Stimulated activated naive CD8-positive, alpha-beta T cell treated with anti-CD3 and anti-CD28 coated beads, Interleukin-15, Interleukin-2, amounts not matched to agents 100 U/mL and 50 U/mL, for 24 hours (primary cell): ENCODE results near the gene EFNB3.

Experiments used
- ATAC-seq: fragments of 150-1000 bp; cut with Tn5 transposase; one replicate; pipeline ENCODE4 v1.10.0; 2021
- DNase-seq: peaks from one replicate; pipeline ENCODE4 v3.0.0; 2021

EFNB3 gene

DNA sequence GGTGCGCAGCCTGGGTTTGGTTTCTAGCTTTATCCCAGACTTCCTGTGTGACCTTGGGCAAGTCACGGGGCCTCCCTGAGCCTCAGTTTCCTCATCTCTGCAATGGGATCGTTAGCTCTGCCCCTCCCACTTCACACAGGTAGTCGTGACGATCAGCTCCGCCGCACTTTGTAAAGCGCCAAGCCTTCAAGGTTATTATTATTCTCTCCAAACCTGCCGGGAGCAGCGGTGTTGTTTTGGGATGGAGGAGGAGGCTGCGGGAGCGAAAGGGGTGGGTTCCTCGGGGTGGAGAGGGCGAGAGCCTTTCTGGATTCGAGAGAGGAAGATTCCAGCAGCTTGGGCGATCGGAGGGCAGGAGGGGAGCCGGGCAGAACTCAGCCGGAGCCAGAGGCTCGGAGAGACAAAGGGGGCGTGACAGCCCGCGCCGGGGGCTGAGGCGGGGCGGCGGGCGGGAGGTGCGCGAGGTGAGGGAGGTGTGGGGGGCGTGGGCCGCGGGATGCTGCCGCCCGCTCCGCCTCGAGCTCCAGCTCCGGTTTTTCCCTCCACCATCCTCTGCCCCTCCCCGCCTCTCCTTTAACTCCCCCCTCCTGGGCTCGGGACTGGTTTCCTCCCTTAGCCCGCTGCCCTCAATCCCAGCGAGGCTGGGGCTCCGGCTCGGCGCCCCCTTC is at the start of gene EFNB3:
TSS of gene EFNB3 (plus strand) at position 602 of the 668 bp plus-strand sequence. CDS start 397 bp downstream, outside the sequence.
- no peak for DNase-seq
- no peak for ATAC-seq

GRCh38 chr17:7655541-7655840 is 49.5 kb upstream of the EFNB3 start:
- ATAC-seq: no peak

GRCh38 chr17:7656958-7657609 is 47.9 kb upstream of the EFNB3 start:
- ATAC-seq (no peak), DNase-seq (no peak)

More at GRCh38 chr17:7655541-7655840, 49.5 kb upstream of the EFNB3 start:
- DNase-seq: no peak

DNA sequence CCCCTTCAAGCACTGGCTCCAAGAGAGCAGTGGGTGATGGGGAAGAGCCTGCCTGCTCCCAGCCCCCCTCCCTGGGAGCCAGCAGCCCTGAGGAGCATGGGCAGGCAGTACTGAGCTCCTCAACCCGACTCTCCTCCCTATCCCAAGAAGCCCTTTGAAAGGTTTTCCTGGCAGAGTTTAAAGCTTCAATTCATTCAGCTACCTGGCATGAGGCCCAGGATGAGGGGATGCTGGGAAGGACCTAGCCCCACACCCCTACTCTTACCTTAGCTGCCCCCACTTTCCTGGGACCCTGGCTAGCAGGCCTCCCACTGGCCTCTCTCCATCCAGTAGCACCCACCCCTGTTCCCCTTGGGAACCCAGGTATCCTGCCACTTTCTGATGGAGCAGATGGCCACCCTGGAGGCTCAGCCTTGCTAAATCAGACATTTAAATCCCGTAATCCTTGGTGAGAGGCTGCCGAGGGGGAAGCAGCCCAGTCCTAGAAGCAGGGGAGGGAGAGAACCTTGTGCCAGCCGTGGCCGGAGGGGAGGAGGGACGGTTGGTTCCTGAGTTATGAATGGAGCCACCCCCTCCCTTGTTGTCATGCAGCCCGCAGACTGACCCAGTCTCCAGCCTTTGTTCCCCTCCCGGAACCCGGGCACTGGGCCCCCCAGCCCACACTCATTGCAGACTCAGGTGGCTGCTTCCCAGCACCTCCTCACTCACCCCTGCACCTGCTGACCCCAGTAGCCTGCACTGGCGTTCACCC is 37.2 kb upstream of the EFNB3 start:
- no peak for ATAC-seq

DNA sequence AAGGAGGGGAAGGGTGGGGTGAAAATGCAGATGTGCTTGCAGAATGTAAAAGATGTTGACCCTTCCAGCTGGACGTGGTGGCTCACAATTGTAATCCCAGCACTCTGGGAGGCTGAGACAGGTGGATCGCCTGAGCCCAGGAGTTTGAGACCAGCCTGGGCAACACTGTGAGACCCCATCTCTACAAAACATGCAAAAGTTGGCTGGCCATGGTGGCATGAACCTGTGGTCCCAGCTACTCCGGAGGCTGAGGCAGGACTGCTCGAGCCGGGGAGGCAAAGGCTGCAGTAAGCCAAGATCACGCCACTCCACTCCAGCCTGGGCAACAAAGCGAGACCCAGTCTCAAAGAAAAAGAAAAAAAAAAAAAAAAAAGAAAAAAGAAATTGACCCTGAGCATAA is 36.5 kb upstream of the EFNB3 start:
- no peak for ATAC-seq
- no peak for DNase-seq

More for the DNA sequence above, 37.2 kb upstream of the EFNB3 start:
- DNase-seq: no peak

- DNase-seq (peak; percentile 61), ATAC-seq (no peak)
Measured at GRCh38 chr17:7673239-7673638, 31.8 kb upstream of the EFNB3 start.

DNA sequence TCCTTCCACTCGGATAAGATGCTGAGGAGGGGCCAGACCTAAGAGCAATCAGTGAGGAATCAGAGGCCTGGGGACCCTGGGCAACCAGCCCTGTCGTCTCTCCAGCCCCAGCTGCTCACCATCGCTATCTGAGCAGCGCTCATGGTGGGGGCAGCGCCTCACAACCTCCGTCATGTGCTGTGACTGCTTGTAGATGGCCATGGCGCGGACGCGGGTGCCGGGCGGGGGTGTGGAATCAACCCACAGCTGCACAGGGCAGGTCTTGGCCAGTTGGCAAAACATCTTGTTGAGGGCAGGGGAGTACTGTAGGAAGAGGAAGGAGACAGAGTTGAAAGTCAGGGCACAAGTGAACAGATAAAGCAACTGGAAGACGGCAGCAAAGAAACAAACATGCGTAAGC is 30.1 kb upstream of the EFNB3 start:
- no peak for DNase-seq
- no peak for ATAC-seq

DNA sequence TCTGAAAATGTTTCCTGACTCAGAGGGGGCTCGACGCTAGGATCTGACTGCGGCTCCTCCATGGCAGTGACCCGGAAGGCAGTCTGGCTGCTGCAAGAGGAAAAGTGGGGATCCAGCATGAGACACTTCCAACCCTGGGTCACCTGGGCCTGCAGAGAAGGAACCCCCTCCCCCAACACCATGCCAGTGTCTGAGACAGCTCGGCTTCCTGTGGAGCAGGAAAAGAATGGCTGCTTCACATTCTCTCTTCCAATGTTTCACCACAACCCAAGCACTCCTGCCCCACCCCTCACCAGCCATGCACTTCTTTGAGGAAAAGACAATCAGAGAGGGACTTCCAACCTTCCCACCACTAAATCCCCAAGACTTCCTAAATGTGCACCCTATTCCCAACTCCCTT is 28.5 kb upstream of the EFNB3 start:
- no peak for DNase-seq
- no peak for ATAC-seq

DNA sequence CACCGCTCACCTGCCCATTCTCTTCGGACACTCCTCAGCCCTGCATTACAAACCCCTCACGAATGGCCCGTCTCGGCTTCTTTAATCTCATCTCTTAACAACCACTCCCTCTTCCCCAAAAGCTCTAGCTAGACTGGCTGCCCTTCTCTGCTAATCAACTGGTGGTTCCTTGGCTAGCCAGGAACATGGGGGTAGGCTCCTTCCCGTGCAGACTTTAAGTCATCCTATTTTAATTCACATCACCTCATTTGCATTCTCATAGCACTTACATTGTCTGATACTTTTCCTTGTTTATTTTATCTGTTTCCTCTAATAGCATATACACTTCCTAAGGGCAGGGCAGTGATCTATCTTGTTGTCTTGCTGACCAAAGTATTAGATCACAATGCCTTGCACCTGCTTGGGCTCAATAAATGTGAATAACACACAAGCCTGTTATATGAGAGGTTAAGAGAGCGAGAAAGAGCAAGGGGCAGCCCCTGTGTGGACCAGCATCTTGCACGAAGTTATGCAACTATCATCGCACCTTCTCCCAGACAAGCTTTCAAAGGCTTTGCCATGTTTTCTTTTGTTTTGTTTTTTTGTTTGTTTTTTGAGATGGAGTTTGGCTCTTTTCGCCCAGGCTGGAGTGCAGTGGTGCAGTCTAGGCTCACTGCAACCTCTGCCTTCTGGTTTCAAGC is 27.5 kb upstream of the EFNB3 start:
- no peak for ATAC-seq
- DNase-seq: no peak

GRCh38 chr17:7684851-7685532 is 20.0 kb upstream of the EFNB3 start:
- ATAC-seq (no peak), DNase-seq (no peak)

DNA sequence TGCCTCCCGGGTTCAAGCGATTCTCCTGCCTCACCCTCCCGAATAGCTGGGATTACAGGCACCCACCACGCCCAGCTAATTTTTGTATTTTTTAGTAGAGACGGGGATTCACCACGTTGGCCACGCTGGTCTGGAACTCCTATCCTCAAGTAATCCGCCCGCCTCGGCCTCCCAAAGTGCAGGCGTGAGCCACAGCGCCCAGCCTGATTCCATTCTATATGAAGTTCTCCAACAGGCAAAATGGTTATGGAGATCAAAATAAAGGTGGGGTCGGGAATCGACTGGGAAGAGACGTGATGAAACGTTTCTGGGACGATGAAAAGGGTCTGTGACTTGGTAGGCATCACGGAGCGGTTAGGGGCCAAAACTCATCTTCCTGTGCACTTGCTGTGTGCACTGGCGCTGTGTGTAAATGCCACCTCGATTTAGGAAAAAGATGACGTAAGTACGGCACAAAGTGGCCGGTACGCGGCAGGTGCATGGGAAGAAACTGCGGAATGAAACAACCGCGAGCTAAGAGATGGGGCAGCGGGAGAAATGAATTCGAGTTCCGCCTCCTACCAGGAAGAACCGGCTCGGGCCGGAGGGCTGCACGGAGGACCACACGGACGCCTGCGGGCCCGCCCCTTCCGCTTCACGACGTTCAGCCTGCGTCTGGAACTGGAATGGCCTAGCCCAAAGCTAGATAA is 19.3 kb upstream of the EFNB3 start:
- peak; percentile 91 for DNase-seq
- ATAC-seq: peak; percentile 73

DNA sequence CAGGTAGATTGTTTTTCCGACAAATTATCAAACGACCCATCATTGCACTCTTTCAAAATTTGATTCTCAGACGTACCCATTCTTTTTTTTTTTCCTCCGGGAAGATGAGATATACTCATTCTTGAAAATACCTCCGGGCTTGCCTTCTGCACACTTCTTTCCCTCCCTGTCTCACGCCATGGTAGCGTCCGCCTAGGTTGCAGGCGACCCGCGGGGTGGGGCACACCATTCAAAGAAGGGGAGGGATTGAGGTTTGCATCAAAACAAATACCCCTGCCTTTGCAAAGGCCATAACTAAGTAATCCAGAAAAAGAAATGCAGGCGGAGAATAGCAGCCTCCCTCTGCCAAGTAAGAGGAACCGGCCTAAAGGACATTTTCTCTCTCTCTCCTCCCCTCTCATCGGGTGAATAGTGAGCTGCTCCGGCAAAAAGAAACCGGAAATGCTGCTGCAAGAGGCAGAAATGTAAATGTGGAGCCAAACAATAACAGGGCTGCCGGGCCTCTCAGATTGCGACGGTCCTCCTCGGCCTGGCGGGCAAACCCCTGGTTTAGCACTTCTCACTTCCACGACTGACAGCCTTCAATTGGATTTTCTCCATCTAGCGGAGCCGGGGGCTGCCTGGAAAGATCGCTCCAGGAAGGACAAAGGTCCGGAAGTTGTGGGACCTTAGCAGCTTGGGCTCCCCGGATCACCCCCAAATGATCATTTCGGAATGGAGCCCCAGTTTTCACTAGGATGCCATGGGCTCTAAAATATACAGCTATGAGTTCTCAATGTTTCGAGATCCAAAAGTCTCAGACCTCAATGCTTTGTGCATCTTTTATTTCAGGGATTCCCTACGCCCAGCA is 18.6 kb upstream of the EFNB3 start:
- DNase-seq: peak; percentile 81
- peak; percentile 44 for ATAC-seq

DNA sequence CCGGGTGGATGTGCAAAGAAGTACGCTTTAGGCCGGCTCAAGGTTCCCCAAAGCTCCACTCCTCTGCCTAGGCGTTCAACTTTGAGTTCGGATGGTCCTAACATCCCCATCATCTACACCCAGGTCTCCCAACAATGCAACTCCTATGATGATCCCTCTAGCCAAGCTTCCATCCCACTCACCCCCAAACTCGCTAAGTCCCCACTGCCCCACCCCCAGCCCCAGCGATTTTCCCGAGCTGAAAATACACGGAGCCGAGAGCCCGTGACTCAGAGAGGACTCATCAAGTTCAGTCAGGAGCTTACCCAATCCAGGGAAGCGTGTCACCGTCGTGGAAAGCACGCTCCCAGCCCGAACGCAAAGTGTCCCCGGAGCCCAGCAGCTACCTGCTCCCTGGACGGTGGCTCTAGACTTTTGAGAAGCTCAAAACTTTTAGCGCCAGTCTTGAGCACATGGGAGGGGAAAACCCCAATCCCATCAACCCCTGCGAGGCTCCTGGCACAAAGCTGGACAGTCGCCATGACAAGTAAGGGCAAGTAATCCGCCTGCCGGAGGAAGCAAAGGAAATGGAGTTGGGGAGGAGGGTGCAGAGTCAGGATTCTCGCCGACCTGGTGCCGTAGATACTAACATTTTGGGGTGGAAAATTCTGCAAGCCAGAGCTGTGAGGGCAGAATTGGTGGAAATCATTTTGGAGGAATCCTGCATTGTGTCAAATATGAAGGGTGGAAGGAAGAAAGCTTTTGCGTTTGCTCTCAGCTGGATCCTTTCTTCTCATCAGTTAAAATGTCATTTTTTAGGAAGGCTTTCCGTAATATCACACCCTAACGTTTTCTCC is 17.7 kb upstream of the EFNB3 start, which contains the start of gene TP53:
TSS of gene TP53 (minus strand) at position 419 of the 836 bp plus-strand sequence. CDS start 10,896 bp downstream, outside the sequence.
- peak; percentile 53 for ATAC-seq
- DNase-seq: peak; percentile 87

DNA sequence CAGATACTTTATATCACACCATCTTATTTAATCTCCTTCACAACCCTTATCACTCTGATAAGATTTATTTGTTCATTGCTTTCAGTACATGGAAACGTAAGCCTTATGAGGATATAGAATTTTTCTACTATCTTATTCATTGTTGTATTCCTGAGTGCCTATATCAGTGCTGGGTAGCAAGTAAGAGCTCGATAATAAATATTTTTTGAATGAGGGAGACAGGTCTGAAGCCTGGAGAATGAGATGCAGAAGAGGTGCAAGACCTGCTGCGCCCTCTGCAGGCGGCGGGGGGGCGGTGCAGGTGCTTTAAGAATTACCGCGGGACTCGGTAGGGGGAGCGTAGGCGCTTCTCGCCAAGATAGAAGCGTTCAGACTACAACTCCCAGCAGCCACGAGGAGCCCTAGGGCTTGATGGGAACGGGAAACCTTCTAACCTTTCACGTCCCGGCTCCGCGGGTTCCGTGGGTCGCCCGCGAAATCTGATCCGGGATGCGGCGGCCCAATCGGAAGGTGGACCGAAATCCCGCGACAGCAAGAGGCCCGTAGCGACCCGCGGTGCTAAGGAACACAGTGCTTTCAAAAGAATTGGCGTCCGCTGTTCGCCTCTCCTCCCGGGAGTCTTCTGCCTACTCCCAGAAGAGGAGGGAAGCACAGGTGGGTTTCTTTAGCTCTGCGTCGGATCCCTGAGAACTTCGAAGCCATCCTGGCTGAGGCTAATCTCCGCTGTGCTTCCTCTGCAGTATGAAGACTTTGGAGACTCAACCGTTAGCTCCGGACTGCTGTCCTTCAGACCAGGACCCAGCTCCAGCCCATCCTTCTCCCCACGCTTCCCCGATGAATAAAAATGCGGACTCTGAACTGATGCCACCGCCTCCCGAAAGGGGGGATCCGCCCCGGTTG is 16.8 kb upstream of the EFNB3 start, which contains the start of gene WRAP53:
TSS of gene WRAP53 (plus strand) at position 570 of the 900 bp plus-strand sequence. CDS start at position 742, 172 bp downstream.
- ATAC-seq (peak; percentile 87), DNase-seq (peak; percentile 94)

DNA sequence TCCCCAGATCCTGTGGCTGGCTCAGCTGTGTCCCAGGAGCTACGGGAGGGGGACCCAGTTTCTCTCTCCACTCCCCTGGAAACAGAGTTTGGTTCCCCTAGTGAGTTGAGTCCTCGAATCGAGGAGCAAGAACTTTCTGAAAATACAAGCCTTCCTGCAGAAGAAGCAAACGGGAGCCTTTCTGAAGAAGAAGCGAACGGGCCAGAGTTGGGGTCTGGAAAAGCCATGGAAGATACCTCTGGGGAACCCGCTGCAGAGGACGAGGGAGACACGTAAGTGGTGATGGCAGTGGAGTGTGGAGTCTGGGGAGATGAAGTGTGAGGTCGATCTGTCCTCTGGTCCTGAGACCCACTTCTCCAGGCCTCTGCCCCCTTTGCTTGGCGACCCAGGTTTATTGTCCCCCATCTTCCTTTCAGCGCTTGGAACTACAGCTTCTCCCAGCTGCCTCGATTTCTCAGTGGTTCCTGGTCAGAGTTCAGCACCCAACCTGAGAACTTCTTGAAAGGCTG is 16.1 kb upstream of the EFNB3 start:
- ATAC-seq (no peak), DNase-seq (no peak)

DNA sequence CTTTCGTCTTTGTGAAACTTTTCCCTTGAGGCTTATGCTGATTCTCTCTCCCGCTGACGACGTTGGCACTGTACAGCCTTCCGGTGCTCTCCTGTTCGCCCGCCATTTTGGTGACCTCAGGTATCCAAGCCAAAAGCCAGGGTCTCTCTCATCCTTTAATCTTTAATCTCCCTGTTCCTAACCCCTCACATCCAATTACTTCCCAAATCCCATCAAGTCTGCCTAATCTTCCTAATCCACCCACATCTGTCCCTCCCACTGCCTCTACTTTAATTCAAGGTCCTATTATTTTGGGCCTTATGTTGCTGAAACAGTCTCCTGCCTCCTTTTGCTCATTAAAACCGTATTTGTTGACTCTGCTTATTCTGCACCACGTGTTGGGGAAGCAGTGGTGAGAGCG is 9.4 kb upstream of the EFNB3 start:
- ATAC-seq (no peak), DNase-seq (no peak)

DNA sequence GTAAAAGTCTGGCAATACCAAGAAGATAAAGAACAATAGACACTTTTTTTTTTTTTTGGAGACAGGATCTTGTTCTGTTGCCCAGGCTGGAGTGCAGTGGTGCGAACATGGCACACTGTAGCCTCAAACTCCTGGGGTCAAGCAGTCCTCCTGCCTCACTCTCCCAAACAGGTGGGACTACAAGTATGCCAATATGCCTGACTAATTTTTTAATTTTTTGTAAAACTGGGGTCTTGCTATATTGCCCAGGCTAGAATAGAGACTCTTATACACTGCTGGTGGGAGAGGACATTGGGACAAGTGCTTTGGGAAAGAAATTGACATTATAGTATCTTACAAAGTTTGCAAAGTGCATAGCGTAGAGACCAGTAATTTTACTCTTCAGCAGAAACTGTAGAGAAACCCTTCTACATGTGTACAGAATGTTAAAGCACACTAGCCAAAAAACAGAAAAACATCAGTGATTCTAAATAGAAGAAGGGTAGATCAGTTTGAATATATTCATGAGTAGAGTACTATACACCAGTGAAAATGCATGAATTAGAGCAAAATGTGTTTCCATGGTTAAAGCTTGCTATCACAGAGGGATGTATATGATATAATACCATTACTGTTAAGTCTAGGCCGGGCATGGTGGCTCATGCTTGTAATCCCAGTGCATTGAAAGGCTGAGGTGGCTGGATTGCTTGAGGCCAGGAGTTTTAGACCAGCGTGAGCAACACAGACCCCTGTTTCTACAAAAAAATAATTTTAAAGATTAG is 7.0 kb upstream of the EFNB3 start:
- no peak for ATAC-seq
- DNase-seq: no peak
